Right lobe of liver (tissue), 4 donors: Measurements from ENCODE around the gene TAS2R1.
"Not testable (repeated sequence)": the region's sequence is repeated elsewhere in the genome, so short reads cannot be mapped to it uniquely, and the experiment has no call there.

Experiments used
- POLR2A ChIP-seq: fragments of 450-650 bp; IDR thresholded peaks from one replicate; pipeline ENCODE4 v1.6.1; 2017; ENCODE audit warnings: antibody characterized with exemption, mild to moderate bottlenecking
- TF ChIP-seq, protein P1 (sequence below), 4 donors: fragments of 200-600 bp in 3 of 4; fragments of 450-650 bp in 1 of 4; IDR thresholded peaks; one replicate each; pipeline versions ENCODE4 v1.5.1 to v1.8.0; 2016 to 2022; ENCODE audit warnings: antibody characterized with exemption in 4 of 4, mild to moderate bottlenecking in 2 of 4
- donor health status: DM: no; HTN: no; CAD: no.
- donor health status: DM: no; HTN: no; CAD: no.
- donor health status: DM: no; HTN: yes; CAD: no.

DNA sequence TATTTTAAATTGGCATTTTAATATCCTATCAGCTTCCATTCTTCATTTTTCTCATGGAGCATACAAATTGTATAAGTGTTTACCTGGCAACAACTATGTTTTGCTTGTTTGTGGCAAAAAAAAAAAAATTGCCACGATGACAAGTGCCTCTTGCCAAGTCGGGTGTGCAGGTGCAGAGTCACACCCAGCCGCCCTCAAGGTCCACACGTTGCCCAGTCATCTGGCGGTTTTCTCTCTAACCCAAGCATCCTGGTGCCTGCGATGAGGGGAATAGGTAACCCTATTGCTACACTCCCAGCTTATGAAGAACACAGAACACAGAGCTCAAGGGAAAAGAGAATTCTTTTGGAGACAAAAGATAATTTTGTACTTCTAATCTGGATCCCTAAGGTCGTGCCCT lies 32.8 kb downstream of the TAS2R1 start:
- TF ChIP-seq, protein P1, sequence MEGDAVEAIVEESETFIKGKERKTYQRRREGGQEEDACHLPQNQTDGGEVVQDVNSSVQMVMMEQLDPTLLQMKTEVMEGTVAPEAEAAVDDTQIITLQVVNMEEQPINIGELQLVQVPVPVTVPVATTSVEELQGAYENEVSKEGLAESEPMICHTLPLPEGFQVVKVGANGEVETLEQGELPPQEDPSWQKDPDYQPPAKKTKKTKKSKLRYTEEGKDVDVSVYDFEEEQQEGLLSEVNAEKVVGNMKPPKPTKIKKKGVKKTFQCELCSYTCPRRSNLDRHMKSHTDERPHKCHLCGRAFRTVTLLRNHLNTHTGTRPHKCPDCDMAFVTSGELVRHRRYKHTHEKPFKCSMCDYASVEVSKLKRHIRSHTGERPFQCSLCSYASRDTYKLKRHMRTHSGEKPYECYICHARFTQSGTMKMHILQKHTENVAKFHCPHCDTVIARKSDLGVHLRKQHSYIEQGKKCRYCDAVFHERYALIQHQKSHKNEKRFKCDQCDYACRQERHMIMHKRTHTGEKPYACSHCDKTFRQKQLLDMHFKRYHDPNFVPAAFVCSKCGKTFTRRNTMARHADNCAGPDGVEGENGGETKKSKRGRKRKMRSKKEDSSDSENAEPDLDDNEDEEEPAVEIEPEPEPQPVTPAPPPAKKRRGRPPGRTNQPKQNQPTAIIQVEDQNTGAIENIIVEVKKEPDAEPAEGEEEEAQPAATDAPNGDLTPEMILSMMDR (IDR thresholded peaks at IDR 0.05): not testable (repeated sequence)
- TF ChIP-seq POLR2A: not testable (repeated sequence)
